ENCODE measurements around the gene B4GALT3.
A peak's percentile ranks its signal among the peaks of the same experiment; 100 is the strongest.

The B4GALT3 gene

DNA sequence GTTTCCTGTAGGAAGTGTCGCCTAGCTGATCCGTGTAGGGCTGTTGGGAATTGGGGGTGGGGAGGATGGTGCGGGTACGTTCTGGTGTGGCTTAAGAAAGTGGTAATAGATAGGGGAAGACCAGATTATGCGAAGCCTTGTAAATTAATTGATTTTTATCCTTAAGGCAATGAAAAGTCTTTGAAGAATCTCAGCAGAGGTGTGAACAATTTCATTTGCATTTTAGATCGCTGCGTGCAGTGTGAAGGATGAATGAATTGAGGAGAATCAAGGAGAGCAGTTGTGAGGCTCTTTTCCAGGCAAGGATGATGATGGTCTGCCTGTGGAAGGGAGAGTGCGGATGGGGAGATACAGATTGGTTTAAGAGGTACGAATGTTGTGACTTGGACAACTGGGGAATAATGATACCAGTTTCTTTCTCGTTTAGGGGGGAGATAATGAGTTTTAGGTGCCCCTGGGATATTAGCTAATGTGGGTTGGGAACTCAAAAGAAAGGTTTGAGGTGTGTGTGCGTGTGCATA lies 44.0 kb downstream of the B4GALT3 start:
- TF ChIP-seq, protein P1, sequence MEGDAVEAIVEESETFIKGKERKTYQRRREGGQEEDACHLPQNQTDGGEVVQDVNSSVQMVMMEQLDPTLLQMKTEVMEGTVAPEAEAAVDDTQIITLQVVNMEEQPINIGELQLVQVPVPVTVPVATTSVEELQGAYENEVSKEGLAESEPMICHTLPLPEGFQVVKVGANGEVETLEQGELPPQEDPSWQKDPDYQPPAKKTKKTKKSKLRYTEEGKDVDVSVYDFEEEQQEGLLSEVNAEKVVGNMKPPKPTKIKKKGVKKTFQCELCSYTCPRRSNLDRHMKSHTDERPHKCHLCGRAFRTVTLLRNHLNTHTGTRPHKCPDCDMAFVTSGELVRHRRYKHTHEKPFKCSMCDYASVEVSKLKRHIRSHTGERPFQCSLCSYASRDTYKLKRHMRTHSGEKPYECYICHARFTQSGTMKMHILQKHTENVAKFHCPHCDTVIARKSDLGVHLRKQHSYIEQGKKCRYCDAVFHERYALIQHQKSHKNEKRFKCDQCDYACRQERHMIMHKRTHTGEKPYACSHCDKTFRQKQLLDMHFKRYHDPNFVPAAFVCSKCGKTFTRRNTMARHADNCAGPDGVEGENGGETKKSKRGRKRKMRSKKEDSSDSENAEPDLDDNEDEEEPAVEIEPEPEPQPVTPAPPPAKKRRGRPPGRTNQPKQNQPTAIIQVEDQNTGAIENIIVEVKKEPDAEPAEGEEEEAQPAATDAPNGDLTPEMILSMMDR (IDR thresholded peaks at IDR 0.05): no peak
- H3K4me1 ChIP-seq (ENCODE audit: control insufficient read depth in 1 of 2, insufficient read depth in 1 of 2, low read depth in 1 of 2, low read length in 1 of 2): peaks cover 48% of the 10 kb centered on the region in 2 experiments

DNA sequence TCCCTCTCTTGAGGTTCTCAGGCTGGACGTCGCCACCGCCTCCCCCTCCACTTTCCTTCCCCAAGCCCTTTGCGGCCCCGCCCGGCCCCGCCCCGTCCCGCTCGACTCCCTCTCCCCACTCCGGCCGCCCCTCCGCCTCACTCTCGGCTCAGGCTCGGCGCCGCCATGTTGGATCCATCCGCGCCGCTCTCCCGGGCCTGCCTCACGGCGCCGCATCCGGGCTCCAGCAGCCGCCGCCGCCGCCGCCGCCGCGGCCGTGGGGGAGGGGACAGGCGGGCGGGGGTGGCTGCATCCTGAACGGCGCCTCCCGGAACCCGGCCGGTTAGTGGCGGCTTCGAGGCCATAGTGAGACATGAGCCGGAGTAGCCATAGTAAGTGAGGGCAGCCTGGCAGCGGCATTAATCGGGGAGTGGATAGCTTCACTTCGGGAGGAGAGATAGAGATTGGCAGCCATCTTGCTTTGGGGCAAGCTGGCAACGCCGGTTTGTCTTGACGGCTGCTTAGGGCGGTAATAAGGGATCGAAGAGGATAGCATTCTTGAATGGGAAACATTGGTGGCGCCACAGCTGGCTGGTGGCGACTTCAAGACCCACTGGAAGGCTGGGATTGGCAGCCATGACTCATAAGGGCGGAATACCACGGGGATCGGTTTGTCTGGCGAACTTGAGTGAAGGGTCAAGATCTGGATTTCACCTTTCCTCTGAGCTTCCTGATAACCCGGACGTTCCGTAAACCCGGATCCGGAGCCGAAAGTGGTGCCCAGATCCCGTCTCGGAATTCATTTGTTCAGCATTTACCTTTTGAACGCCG lies 44.7 kb downstream of the B4GALT3 start, which contains the start of gene DEDD:
DEDD (minus strand) TSS at position 258 of the 810 bp plus-strand sequence. CDS start 8,205 bp downstream, outside the sequence.
- H3K27me3 ChIP-seq: no peaks in the 10 kb centered on the region

More for the DNA sequence above, 44.0 kb downstream of the B4GALT3 start:
- peak overlapping the region; percentile 85 to 98 for H3K4me3 ChIP-seq (ENCODE audit: low read depth in 1 of 2, low read length in 1 of 2)
- peaks cover 16% of the 10 kb centered on the region for H3K36me3 ChIP-seq
- peak overlapping the region; percentile 96 for H3K27ac ChIP-seq
- no peaks in the 10 kb centered on the region for H3K9me3 ChIP-seq
- no peaks in the 10 kb centered on the region for H3K27me3 ChIP-seq

DNA sequence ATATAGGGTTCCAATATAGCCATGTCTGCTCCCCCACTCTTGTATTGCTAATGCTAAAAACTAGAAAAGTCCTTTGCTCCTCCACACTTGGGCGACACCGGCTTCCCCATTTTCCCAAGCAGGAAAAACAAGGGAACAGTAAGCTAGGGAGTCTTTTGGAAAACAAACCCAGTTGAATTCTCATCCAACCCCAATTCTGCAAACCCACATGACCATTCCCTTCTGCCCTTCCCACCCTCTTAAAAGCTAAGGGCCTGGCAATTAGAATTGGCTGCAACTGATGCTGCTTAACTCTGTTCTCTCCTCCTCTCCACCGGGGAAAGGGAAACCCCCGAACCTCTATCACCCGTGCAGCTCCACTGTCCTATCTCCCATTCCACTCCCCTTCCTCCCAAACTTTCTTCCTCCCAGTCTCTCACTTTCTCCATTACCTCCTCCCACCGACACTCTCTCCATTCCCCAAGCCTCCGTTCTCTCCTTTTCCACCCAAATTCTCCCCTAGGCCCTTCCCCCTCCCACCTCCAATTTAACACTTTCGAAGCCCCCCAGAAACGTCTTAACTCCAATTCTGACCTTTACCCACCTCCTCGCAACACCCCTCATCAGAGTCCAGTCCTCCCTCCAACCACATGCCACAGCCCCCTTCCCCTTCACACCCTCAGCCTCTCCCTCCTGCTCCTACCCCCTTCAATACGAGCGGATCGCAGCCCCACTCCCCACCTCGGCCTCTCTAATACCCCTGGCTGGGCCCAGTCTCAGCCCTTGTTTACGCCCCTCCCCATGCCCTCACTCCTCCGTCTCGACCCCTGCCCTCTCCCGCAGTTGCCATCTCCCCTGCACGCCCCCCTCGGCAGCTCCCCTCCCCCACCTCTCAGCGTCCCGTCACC lies 45.5 kb downstream of the B4GALT3 start:
- no peaks in the 10 kb centered on the region for H3K9me3 ChIP-seq
- peak overlapping the region; percentile 96 for H3K27ac ChIP-seq
- H3K4me3 ChIP-seq (ENCODE audit: low read depth in 1 of 2, low read length in 1 of 2): peak overlapping the region; percentile 85 to 98
- H3K36me3 ChIP-seq: peaks cover 23% of the 10 kb centered on the region
- H3K27me3 ChIP-seq: no peaks in the 10 kb centered on the region
- TF ChIP-seq, protein P1 (IDR thresholded peaks at IDR 0.05): no peak
- peaks cover 57 to 59% of the 10 kb centered on the region in 2 experiments for H3K4me1 ChIP-seq (ENCODE audit: control insufficient read depth in 1 of 2, insufficient read depth in 1 of 2, low read depth in 1 of 2, low read length in 1 of 2)

More for the DNA sequence above, 44.7 kb downstream of the B4GALT3 start, which contains the start of gene DEDD:
- Histone ChIP-seq H3K4me1 (ENCODE audit: control insufficient read depth in 1 of 2, insufficient read depth in 1 of 2, low read depth in 1 of 2, low read length in 1 of 2) (peaks cover 48 to 50% of the 10 kb centered on the region in 2 experiments), H3K9me3 (no peaks in the 10 kb centered on the region), H3K4me3 (ENCODE audit: low read depth in 1 of 2, low read length in 1 of 2) (peak within 1 kb of the TSS; percentile 85 to 98), H3K36me3 (peaks cover 20% of the 10 kb centered on the region), H3K27ac (peak within 1 kb of the TSS; percentile 96)
- TF ChIP-seq, protein P1 (IDR thresholded peaks at IDR 0.05): no peak

DNA sequence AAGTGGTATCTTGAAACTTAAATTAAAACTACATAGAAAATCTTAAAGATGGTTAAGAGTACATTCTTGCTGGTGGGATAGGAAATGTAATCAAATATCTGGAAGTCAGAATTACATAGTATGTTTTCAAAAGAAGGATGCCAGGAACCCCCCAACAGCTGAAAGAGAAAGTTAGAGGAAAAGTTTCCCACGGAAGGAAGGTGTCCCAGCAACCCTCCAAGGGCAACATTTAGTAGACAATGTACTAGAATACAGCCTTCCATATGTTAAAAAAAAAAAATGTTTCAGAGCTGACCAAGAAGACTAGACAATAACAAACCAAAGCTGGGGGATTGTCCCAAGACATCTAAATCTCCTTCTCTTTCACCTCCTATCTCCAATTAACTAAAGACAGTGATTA lies 47.0 kb downstream of the B4GALT3 start:
- no peaks in the 10 kb centered on the region for H3K9me3 ChIP-seq
- H3K4me1 ChIP-seq (ENCODE audit: control insufficient read depth in 1 of 2, insufficient read depth in 1 of 2, low read depth in 1 of 2, low read length in 1 of 2): peaks cover 61 to 64% of the 10 kb centered on the region in 2 experiments
- TF ChIP-seq, protein P1 (IDR thresholded peaks at IDR 0.05): no peak
- H3K27ac ChIP-seq: peak overlapping the region; percentile 96
- H3K36me3 ChIP-seq: peaks cover 37% of the 10 kb centered on the region
- H3K4me3 ChIP-seq (ENCODE audit: low read depth in 1 of 2, low read length in 1 of 2): no peak overlapping the region
- no peaks in the 10 kb centered on the region for H3K27me3 ChIP-seq
